B cell (primary cell): ENCODE data around the gene RPLP1. TPM values are rescaled to one million over a fixed set of nuclear protein-coding genes. Genes with fewer than 3 reads are reported as not detected.

Experiments
- ATAC-seq: fragments of 200-7000 bp; cut with Tn5 transposase; one replicate; pipeline ENCODE4 v1.10.0; 2021; ENCODE audit warnings: low read depth, mild to moderate bottlenecking, moderate number of reproducible peaks, moderate library complexity
- CTCF ChIA-PET: fragments of 350-600 bp; sonication (Branson Sonifier 250); formaldehyde crosslinking; loops from one replicate; lab custom pipeline; 2021; ENCODE audit warnings: antibody characterized with exemption, inconsistent platforms; lab: Charles Lee
- POLR2A ChIA-PET: fragments of 350-600 bp; sonication (Branson Sonifier 250); formaldehyde crosslinking; loops from one replicate; lab custom pipeline; 2021; ENCODE audit warnings: antibody characterized with exemption; lab: Charles Lee
- DNase-seq: peaks from one replicate; pipeline ENCODE4 v3.0.0; 2013
- H2AFZ ChIP-seq: 2 replicates; pipeline ENCODE4 v1.6.1; 2012; ENCODE audit warnings: mild to moderate bottlenecking, low read depth, low read length; ENCODE audit not compliant: insufficient read depth, poor library complexity, severe bottlenecking
- H3K27ac ChIP-seq, 2 donors: 1 replicate in 1 of 2; 2 replicates in 1 of 2; pipeline ENCODE4 v1.5.1; 2012 to 2013; ENCODE audit warnings: low read length in 2 of 2, mild to moderate bottlenecking in 2 of 2, moderate library complexity in 1 of 2
- H3K27me3 ChIP-seq, 4 experiments: fragments of 200-600 bp in 1 of 4; sonication (generic) in 1 of 4; replicated peaks in 1 of 4; 1 replicate in 2 of 4; 2 replicates in 2 of 4; pipeline versions ENCODE4 v1.6.1 to v1.7.0; 2013 to 2016; ENCODE audit warnings: low read length in 3 of 4, mild to moderate bottlenecking in 2 of 4, mixed read lengths in 1 of 4, moderate library complexity in 1 of 4; ENCODE audit not compliant: insufficient read depth in 4 of 4, control insufficient read depth in 3 of 4; ENCODE audit errors: control extremely low read depth in 1 of 4
- H3K36me3 ChIP-seq, 2 experiments: replicated peaks in 1 of 2; 1 replicate in 1 of 2; 2 replicates in 1 of 2; pipeline versions ENCODE4 v1.6.1 to v1.7.1; 2013; ENCODE audit warnings: low read length in 1 of 2; ENCODE audit not compliant: insufficient read depth in 2 of 2, control insufficient read depth in 1 of 2; ENCODE audit errors: control extremely low read depth in 1 of 2, extremely low read depth in 1 of 2
- H3K4me1 ChIP-seq, 2 donors: fragments of 200-600 bp in 1 of 2; sonication (generic) in 1 of 2; 1 replicate in 1 of 2; 2 replicates in 1 of 2; pipeline versions ENCODE4 v1.5.1 to v1.6.1; 2013 to 2017; ENCODE audit warnings: low read length in 2 of 2; ENCODE audit not compliant: control insufficient read depth in 2 of 2, insufficient read depth in 2 of 2
- H3K4me2 ChIP-seq: replicated peaks from 2 replicates; pipeline ENCODE3; 2012; ENCODE audit warnings: mild to moderate bottlenecking, low read depth, low read length; ENCODE audit not compliant: poor library complexity, severe bottlenecking
- H3K4me3 ChIP-seq, 5 experiments: fragments of 200-600 bp in 1 of 5; sonication (generic) in 1 of 5; 1 replicate in 3 of 5; 2 replicates in 2 of 5; pipeline versions ENCODE4 v1.5.1 to v1.7.0; 2011 to 2016; ENCODE audit warnings: low read length in 4 of 5, mild to moderate bottlenecking in 4 of 5, low read depth in 2 of 5, control low read depth in 1 of 5, moderate library complexity in 1 of 5; ENCODE audit not compliant: insufficient read depth in 1 of 5; ENCODE audit errors: control extremely low read depth in 1 of 5, extremely low read depth in 1 of 5
- H3K79me2 ChIP-seq: fragments of 200-600 bp; sonication (generic); one replicate; pipeline ENCODE4 v1.6.0; 2016; ENCODE audit warnings: low read length; ENCODE audit not compliant: control insufficient read depth, insufficient read depth
- H3K9ac ChIP-seq: fragments of 200-600 bp; sonication (generic); 2 replicates; pipeline ENCODE4 v1.6.1; 2017; ENCODE audit warnings: mild to moderate bottlenecking, low read length, moderate library complexity
- H3K9me3 ChIP-seq, 3 donors: one replicate each; pipeline versions ENCODE4 v1.6.1 to v1.7.1; 2013; ENCODE audit warnings: low read length in 2 of 3; ENCODE audit not compliant: control insufficient read depth in 2 of 3, insufficient read depth in 1 of 3; ENCODE audit errors: control extremely low read depth in 1 of 3
- H4K20me1 ChIP-seq: 2 replicates; pipeline ENCODE4 v1.6.0; 2012; ENCODE audit warnings: mild to moderate bottlenecking, low read length; ENCODE audit not compliant: insufficient read depth, control insufficient read depth, poor library complexity, severe bottlenecking
- H3K27ac Mint-ChIP-seq: one replicate; pipeline ENCODE4 v1.8.0; 2021; ENCODE audit warnings: mixed read lengths
- H3K27me3 Mint-ChIP-seq: one replicate; pipeline ENCODE4 v1.8.0; 2021; ENCODE audit warnings: mixed read lengths
- H3K4me1 Mint-ChIP-seq: one replicate; pipeline ENCODE4 v1.8.0; 2021; ENCODE audit warnings: mixed read lengths
- H3K4me3 Mint-ChIP-seq: one replicate; pipeline ENCODE4 v1.8.0; 2021; ENCODE audit warnings: mixed read lengths
- H3K9me3 Mint-ChIP-seq: one replicate; pipeline ENCODE4 v1.8.0; 2022; ENCODE audit warnings: mixed read lengths; ENCODE audit not compliant: insufficient read depth
- CTCF ChIP-seq: fragments of 200-600 bp; IDR thresholded peaks from one replicate; pipeline ENCODE4 v1.8.0; 2022; ENCODE audit warnings: antibody characterized with exemption, mild to moderate bottlenecking
- EZH2 ChIP-seq: IDR thresholded peaks from 2 replicates; pipeline ENCODE4 v1.6.1; 2012; ENCODE audit warnings: borderline replicate concordance, low read depth, mild to moderate bottlenecking, moderate library complexity, low read length; ENCODE audit not compliant: insufficient read depth, poor library complexity, severe bottlenecking
- WGBS: methylation state at CpG from one replicate; pipeline ENCODE4 v1.1.5; 2013; ENCODE audit warnings: missing lambda C conversion rate; ENCODE audit not compliant: insufficient coverage; 5-methylcytosine and 5-hydroxymethylcytosine counted together
- intact Hi-C: fragments of 100-400 bp; cut with micrococcal nuclease; formaldehyde crosslinking; loops from one replicate; pipeline ENCODE4 v1.10.0; 2022
- polyA plus RNA-seq: library from polyadenylated mRNA; depleted of rRNA; stranded (reverse); fragments of >200 nt; gene quantifications from 2 replicates; pipeline ENCODE4 v1.2.3, GENCODE V29; 2012
- total RNA-seq, 2 donors: library from RNA; stranded (reverse); fragments of 120-200 nt in 1 of 2; gene quantifications; 1 replicate in 1 of 2; 2 replicates in 1 of 2; pipeline versions ENCODE4 v1.2.3 to v1.2.4, GENCODE V29; 2013 to 2022

The RPLP1 gene
- total and polyA plus RNA-seq, 2 donors (not counting 1 experiment from before 2014, with no cell fraction given): 2,373 to 2,470 TPM

DNA sequence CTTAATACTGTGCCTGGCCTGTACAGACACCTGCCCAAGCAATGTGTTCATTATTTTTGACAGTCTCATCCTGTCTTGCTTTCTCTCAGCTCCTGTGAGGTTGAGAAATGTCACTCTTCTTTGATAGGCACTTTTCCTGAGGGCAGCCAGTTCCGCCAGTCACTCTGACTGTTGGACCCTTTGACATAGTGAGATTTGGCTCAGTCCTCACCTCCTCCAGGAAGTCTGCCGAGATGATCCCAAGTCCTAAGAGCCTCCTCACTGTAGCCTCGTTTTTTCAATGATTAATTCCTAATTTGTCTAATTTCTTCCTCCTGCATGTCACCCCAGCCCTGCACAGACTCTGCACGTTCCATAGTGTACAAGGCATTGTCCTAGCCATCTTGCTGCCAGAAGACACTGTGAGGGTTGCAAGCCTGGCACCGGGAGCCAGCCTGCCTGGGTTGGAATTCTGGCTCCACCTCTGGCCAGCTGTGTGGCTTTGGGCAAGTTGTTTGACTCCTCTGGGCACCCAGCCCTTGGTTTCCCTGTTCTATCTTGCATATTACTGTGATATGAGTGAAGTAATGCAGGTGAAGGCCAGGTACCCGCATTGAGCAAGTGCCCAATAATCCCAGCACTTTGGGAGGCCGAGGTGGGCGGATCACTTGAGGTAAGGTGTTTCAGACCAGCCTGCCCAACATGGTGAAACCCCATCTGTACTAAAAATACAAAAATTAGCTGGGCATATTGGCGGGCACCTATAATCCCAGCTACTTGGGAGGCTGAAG is 24.3 kb downstream of the RPLP1 start:
- Histone ChIP-seq H4K20me1 (no peaks in the 10 kb centered on the region), H3K9me3 (peaks cover 0 to 10% (median 9%) of the 10 kb centered on the region in 3 donors), H3K4me1 (peaks cover 0 to 4% of the 10 kb centered on the region in 2 donors), H3K27ac (no peak overlapping the region), H3K4me3 (no peak overlapping the region), H2AFZ (no peak overlapping the region), H3K27me3 (peaks cover 0 to 20% (median 8%) of the 10 kb centered on the region in 4 experiments), H3K79me2 (no peaks in the 10 kb centered on the region), H3K4me2 (no peak overlapping the region), H3K9ac (no peak overlapping the region), H3K36me3 (no peaks in the 10 kb centered on the region)
- peaks cover 2% of the 10 kb centered on the region for H3K9me3 Mint-ChIP-seq
- no peak overlapping the region for H3K27ac Mint-ChIP-seq
- H3K27me3 Mint-ChIP-seq: peaks cover 17% of the 10 kb centered on the region
- ATAC-seq (no peak), DNase-seq (no peak)
- WGBS: 88% methylated on average over 4 of the region's 9 CpGs
- H3K4me1 Mint-ChIP-seq: peaks cover 2% of the 10 kb centered on the region
- TF ChIP-seq EZH2: no peak
- TF ChIP-seq CTCF: no peak
- no peak overlapping the region for H3K4me3 Mint-ChIP-seq
- intact Hi-C loops: loop anchor here (10.0 kb wide), 2 partner anchors 1108 to 1248 kb away; no protein-coding TSS in a partner anchor
- CTCF ChIA-PET: interaction anchor here (0.6 to 12.4 kb wide), 33 partner anchors 8 to 1348 kb away, joined by 3 to 129 read pairs (median 5); no protein-coding TSS in a partner anchor
- POLR2A ChIA-PET: interaction anchor here (0.7 kb wide), 1 partner anchor 10 kb away, joined by 5 read pairs; no protein-coding TSS in a partner anchor

- TF ChIP-seq EZH2 (no peak), CTCF (peak; percentile 91)
- Histone ChIP-seq H3K27ac (no peak overlapping the region), H3K36me3 (no peaks in the 10 kb centered on the region), H3K9ac (no peak overlapping the region), H3K4me1 (peaks cover 0 to 4% of the 10 kb centered on the region in 2 donors), H3K9me3 (peaks cover 0 to 10% (median 9%) of the 10 kb centered on the region in 3 donors), H2AFZ (no peak overlapping the region), H3K27me3 (peaks cover 0 to 20% (median 8%) of the 10 kb centered on the region in 4 experiments), H3K79me2 (no peaks in the 10 kb centered on the region), H3K4me2 (no peak overlapping the region), H3K4me3 (no peak overlapping the region), H4K20me1 (no peaks in the 10 kb centered on the region)
- 36% methylated on average over 13 of the region's 13 CpGs for WGBS
- Mint-ChIP-seq H3K4me3 (no peak overlapping the region), H3K9me3 (peaks cover 2% of the 10 kb centered on the region), H3K27me3 (peaks cover 12% of the 10 kb centered on the region), H3K27ac (no peak overlapping the region), H3K4me1 (peaks cover 2% of the 10 kb centered on the region)
- POLR2A ChIA-PET: no interaction called here
- intact Hi-C loops: loop anchor here (1.0 to 10.0 kb wide), 6 partner anchors 982 to 1246 kb away; no protein-coding TSS in a partner anchor
- DNase-seq (peak; percentile 64), ATAC-seq (no peak)
- CTCF ChIA-PET: interaction anchor here (0.8 to 12.4 kb wide), 17 partner anchors 8 to 1334 kb away, joined by 3 to 129 read pairs (median 5); partner anchors contain the start of gene TLE3
Observed at GRCh38 chr15:69478259-69478781, 25.7 kb downstream of the RPLP1 start.
